Parathyroid adenoma (tissue), 2 donors: Measurements from ENCODE around the gene SLC35G1.
A peak's percentile ranks its signal among the peaks of the same experiment; 100 is the strongest.

Experiments used
- H2AFZ ChIP-seq: fragments of 300-600 bp; sonication (generic); one replicate; pipeline ENCODE4 v1.7.0; 2017; ENCODE audit warnings: antibody characterized with exemption, mild to moderate bottlenecking
- H3K27ac ChIP-seq: fragments of 300-600 bp; sonication (generic); one replicate; pipeline ENCODE4 v1.7.0; 2017
- H3K27me3 ChIP-seq: fragments of 300-600 bp; sonication (generic); one replicate; pipeline ENCODE4 v1.7.0; 2017; ENCODE audit warnings: low read length; ENCODE audit not compliant: control insufficient read depth, insufficient read depth
- H3K36me3 ChIP-seq: fragments of 300-600 bp; sonication (generic); one replicate; pipeline ENCODE4 v1.7.0; 2017; ENCODE audit warnings: low read length; ENCODE audit not compliant: control insufficient read depth, insufficient read depth
- H3K4me1 ChIP-seq: fragments of 300-600 bp; sonication (generic); one replicate; pipeline ENCODE4 v1.7.0; 2017; ENCODE audit warnings: control low read depth
- H3K4me2 ChIP-seq: fragments of 300-600 bp; sonication (generic); one replicate; pipeline ENCODE4 v1.7.0; 2017; ENCODE audit warnings: low read length
- H3K4me3 ChIP-seq: fragments of 300-600 bp; sonication (generic); one replicate; pipeline ENCODE4 v1.7.0; 2017; ENCODE audit warnings: low read depth, low read length
- H3K79me2 ChIP-seq: fragments of 300-600 bp; sonication (generic); one replicate; pipeline ENCODE4 v1.7.0; 2017; ENCODE audit warnings: control low read depth
- H3K9ac ChIP-seq: fragments of 300-600 bp; sonication (generic); one replicate; pipeline ENCODE4 v1.7.0; 2017; ENCODE audit warnings: mild to moderate bottlenecking
- H3K9me3 ChIP-seq: fragments of 300-600 bp; sonication (generic); one replicate; pipeline ENCODE4 v1.7.0; 2017; ENCODE audit warnings: low read length; ENCODE audit not compliant: control insufficient read depth
- CTCF ChIP-seq: fragments of 300-600 bp; sonication (generic); IDR thresholded peaks from one replicate; pipeline ENCODE4 v1.7.0; 2017; ENCODE audit warnings: antibody characterized with exemption, mild to moderate bottlenecking
- donor health status: primary hyperparathyroidism.

The SLC35G1 gene

GRCh38 chr10:93912444-93912843 is 18.7 kb downstream of the SLC35G1 start:
- H3K4me3 ChIP-seq, result no peak overlapping the region
- no peaks in the 10 kb centered on the region for H3K4me1 ChIP-seq
- no peaks in the 10 kb centered on the region for H3K27me3 ChIP-seq
- no peaks in the 10 kb centered on the region for H3K36me3 ChIP-seq
- H3K9me3 ChIP-seq, result no peaks in the 10 kb centered on the region
- no peak overlapping the region for H3K27ac ChIP-seq
- TF ChIP-seq CTCF, result no peak
- no peak overlapping the region for H3K4me2 ChIP-seq
- H2AFZ ChIP-seq, result no peak overlapping the region
- no peaks in the 10 kb centered on the region for H3K79me2 ChIP-seq
- H3K9ac ChIP-seq, result no peak overlapping the region

- no peak overlapping the region for H3K4me3 ChIP-seq
- H3K9ac ChIP-seq, result no peak overlapping the region
- H3K79me2 ChIP-seq, result no peaks in the 10 kb centered on the region
- no peak overlapping the region for H3K4me2 ChIP-seq
- no peaks in the 10 kb centered on the region for H3K27me3 ChIP-seq
- TF ChIP-seq CTCF, result no peak
- H3K27ac ChIP-seq, result no peak overlapping the region
- H3K4me1 ChIP-seq, result no peaks in the 10 kb centered on the region
- no peaks in the 10 kb centered on the region for H3K9me3 ChIP-seq
- H2AFZ ChIP-seq, result no peak overlapping the region
- no peaks in the 10 kb centered on the region for H3K36me3 ChIP-seq
These were observed 19.9 kb downstream of the SLC35G1 start for GRCh38 chr10:93913706-93914105.

DNA sequence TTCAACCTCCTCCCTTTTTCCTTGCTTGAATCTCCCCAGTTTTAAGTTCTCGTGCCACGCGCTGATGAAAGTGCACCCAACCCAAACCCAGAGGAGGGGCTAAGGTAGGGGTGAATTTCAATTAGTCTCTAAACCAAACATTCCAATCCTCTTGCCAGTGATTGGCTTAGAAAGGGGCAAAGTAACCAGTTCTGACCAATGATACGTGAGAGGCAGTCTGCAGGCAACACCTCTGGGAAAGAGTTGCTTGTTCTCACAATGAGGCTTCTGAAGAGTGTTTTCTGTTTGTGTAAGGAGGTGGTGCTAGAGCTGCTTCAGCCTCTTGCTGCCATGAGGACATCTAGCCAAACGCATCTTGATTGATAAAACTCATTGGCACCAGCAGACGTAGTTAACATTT is 21.8 kb downstream of the SLC35G1 start:
- Histone ChIP-seq H3K9me3 (no peaks in the 10 kb centered on the region), H3K9ac (no peak overlapping the region), H3K36me3 (no peaks in the 10 kb centered on the region), H2AFZ (no peak overlapping the region), H3K4me3 (no peak overlapping the region), H3K4me1 (no peaks in the 10 kb centered on the region), H3K27ac (no peak overlapping the region), H3K4me2 (no peak overlapping the region), H3K27me3 (no peaks in the 10 kb centered on the region), H3K79me2 (no peaks in the 10 kb centered on the region)
- no peak for TF ChIP-seq CTCF

GRCh38 chr10:93916257-93917063 is 22.7 kb downstream of the SLC35G1 start:
- no peaks in the 10 kb centered on the region for H3K79me2 ChIP-seq
- peak; percentile 51 for TF ChIP-seq CTCF
- peak overlapping the region; percentile 40 for H3K4me3 ChIP-seq
- H3K9me3 ChIP-seq, result no peaks in the 10 kb centered on the region
- H3K4me2 ChIP-seq, result peak overlapping the region; percentile 65
- no peak overlapping the region for H3K9ac ChIP-seq
- no peaks in the 10 kb centered on the region for H3K27me3 ChIP-seq
- H3K4me1 ChIP-seq, result no peaks in the 10 kb centered on the region
- H3K36me3 ChIP-seq, result no peaks in the 10 kb centered on the region
- peak overlapping the region; percentile 57 for H2AFZ ChIP-seq
- no peak overlapping the region for H3K27ac ChIP-seq

GRCh38 chr10:93917064-93917391 is 23.2 kb downstream of the SLC35G1 start:
- no peaks in the 10 kb centered on the region for H3K36me3 ChIP-seq
- TF ChIP-seq CTCF, result no peak
- H3K27me3 ChIP-seq, result no peaks in the 10 kb centered on the region
- H3K9me3 ChIP-seq, result no peaks in the 10 kb centered on the region
- no peaks in the 10 kb centered on the region for H3K4me1 ChIP-seq
- H3K27ac ChIP-seq, result no peak overlapping the region
- H3K4me3 ChIP-seq, result peak overlapping the region; percentile 40
- H2AFZ ChIP-seq, result peak overlapping the region; percentile 57
- no peaks in the 10 kb centered on the region for H3K79me2 ChIP-seq
- H3K4me2 ChIP-seq, result peak overlapping the region; percentile 65
- H3K9ac ChIP-seq, result no peak overlapping the region
